ENCODE data around the gene TMCC1.

- TF ChIP-seq, protein P1, sequence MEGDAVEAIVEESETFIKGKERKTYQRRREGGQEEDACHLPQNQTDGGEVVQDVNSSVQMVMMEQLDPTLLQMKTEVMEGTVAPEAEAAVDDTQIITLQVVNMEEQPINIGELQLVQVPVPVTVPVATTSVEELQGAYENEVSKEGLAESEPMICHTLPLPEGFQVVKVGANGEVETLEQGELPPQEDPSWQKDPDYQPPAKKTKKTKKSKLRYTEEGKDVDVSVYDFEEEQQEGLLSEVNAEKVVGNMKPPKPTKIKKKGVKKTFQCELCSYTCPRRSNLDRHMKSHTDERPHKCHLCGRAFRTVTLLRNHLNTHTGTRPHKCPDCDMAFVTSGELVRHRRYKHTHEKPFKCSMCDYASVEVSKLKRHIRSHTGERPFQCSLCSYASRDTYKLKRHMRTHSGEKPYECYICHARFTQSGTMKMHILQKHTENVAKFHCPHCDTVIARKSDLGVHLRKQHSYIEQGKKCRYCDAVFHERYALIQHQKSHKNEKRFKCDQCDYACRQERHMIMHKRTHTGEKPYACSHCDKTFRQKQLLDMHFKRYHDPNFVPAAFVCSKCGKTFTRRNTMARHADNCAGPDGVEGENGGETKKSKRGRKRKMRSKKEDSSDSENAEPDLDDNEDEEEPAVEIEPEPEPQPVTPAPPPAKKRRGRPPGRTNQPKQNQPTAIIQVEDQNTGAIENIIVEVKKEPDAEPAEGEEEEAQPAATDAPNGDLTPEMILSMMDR (IDR thresholded peaks at IDR 0.05) = no peak
- no peak for TF ChIP-seq POLR2A (IDR thresholded peaks at IDR 0.05)
- no peak for TF ChIP-seq POLR2AphosphoS5 (IDR thresholded peaks at IDR 0.05; ENCODE audit: insufficient read depth in 1 of 2, low read depth in 1 of 2)
These were observed 143.8 kb downstream of the TMCC1 start for GRCh38 chr3:129749692-129750091.
